ENCODE results near the gene ANKRD33.
A peak's percentile ranks its signal among the peaks of the same experiment; 100 is the strongest.

ANKRD33 gene

DNA sequence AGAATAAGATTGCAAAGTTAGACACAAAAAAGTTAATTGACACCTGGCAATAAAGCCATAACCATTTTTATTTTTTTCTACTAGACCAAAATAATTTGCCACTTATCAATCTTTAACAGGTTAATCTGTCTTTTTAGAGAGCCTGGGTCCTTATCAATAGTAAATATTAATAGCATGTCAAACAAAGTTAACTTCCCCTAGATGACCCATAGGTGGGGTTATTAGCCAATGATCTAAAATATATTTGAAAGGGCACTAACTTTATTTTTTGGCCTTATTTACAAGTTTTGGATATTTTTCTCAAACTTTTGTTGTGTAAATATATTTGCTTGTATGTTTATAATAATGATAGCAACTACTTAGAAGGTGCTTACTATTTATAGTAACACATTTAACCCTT is 3.9 kb downstream of the ANKRD33 start:
- TF ChIP-seq, protein P1, sequence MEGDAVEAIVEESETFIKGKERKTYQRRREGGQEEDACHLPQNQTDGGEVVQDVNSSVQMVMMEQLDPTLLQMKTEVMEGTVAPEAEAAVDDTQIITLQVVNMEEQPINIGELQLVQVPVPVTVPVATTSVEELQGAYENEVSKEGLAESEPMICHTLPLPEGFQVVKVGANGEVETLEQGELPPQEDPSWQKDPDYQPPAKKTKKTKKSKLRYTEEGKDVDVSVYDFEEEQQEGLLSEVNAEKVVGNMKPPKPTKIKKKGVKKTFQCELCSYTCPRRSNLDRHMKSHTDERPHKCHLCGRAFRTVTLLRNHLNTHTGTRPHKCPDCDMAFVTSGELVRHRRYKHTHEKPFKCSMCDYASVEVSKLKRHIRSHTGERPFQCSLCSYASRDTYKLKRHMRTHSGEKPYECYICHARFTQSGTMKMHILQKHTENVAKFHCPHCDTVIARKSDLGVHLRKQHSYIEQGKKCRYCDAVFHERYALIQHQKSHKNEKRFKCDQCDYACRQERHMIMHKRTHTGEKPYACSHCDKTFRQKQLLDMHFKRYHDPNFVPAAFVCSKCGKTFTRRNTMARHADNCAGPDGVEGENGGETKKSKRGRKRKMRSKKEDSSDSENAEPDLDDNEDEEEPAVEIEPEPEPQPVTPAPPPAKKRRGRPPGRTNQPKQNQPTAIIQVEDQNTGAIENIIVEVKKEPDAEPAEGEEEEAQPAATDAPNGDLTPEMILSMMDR (IDR thresholded peaks at IDR 0.05; ENCODE audit: low read depth, low read length, missing control alignments): peak; percentile 11
- no peak overlapping the region for H3K4me3 ChIP-seq (ENCODE audit: low read depth, low read length)
- no peak for DNase-seq (ENCODE audit: low read depth)
- in situ Hi-C loops (cut with HindIII; ENCODE audit: low sequenced_read_pairs): no loop called here

- TF ChIP-seq, protein P1 (IDR thresholded peaks at IDR 0.05; ENCODE audit: low read depth, low read length, missing control alignments): no peak
- no peak overlapping the region for H3K4me3 ChIP-seq (ENCODE audit: low read depth, low read length)
- no peak for DNase-seq (ENCODE audit: low read depth)
- in situ Hi-C loops (cut with HindIII; ENCODE audit: low sequenced_read_pairs): no loop called here
Measured at GRCh38 chr12:51893786-51894185, 5.9 kb downstream of the ANKRD33 start.

GRCh38 chr12:51895378-51896135 is 7.7 kb downstream of the ANKRD33 start:
- in situ Hi-C loops (cut with HindIII; ENCODE audit: low sequenced_read_pairs): no loop called here
- TF ChIP-seq, protein P1 (IDR thresholded peaks at IDR 0.05; ENCODE audit: low read depth, low read length, missing control alignments): no peak
- no peak overlapping the region for H3K4me3 ChIP-seq (ENCODE audit: low read depth, low read length)
- no peak for DNase-seq (ENCODE audit: low read depth)

DNA sequence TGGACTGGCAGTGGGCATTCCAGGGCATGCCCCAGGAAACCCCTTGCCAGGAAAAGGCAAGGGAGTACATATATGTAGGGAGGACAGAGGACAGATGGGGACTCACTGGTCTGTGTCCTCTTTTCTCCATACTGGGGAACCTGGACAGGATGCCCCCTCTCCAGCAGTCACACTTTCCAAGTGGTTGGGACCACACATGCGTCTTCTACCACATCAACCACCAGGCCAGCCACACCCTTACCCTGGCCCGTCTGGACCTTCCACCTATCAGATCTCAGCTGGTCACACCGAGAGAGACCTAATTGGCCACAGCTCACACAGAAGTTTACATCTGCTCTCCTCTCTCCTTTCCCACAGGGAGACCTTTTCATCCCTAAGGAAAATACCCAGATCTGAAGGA is 8.3 kb downstream of the ANKRD33 start:
- TF ChIP-seq, protein P1 (IDR thresholded peaks at IDR 0.05; ENCODE audit: low read depth, low read length, missing control alignments): no peak
- H3K4me3 ChIP-seq (ENCODE audit: low read depth, low read length): no peak overlapping the region
- DNase-seq (ENCODE audit: low read depth): no peak
- in situ Hi-C loops (cut with HindIII; ENCODE audit: low sequenced_read_pairs): no loop called here

DNA sequence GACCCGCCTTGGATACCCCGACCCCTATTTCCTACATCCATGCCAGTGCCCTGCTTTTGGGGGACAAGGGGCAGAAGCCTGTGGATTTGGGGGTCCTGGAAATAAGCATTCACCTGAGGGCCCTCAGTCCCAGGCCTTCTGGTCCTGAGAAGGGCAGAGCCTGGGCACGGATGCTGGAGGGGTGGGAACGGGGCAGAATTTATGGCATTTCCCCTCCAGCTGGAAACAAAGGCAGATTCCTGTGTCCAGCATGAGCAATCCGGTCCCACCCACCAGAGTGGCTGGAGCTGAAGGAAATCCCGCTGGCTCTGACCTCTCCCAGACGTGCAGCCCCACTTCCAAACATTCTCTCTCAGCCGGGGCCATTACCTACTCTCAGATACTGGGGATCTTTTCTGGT is 9.3 kb downstream of the ANKRD33 start:
- TF ChIP-seq, protein P1 (IDR thresholded peaks at IDR 0.05; ENCODE audit: low read depth, low read length, missing control alignments): no peak
- in situ Hi-C loops (cut with HindIII; ENCODE audit: low sequenced_read_pairs): no loop called here
- H3K4me3 ChIP-seq (ENCODE audit: low read depth, low read length): no peak overlapping the region
- DNase-seq (ENCODE audit: low read depth): no peak

DNA sequence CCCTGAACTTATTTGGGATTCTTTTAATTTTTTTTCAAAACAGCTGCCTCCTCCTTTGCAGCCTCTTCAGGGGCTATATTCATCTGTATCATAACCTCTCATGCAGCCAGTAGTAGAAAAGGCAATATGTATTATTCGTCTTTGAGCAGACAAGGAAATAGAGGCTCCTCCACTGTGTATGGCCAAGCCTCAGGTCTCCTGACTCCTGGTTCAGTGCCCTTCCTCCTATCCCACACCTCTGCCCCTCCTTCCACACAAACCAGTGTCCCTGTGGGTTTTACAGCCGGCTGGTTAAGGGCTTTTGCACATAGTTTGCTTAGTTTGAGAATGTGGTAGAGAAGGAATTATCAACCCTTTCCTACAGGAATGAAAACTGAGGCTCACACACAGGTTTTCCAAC is 10.6 kb downstream of the ANKRD33 start:
- DNase-seq (ENCODE audit: low read depth): no peak
- TF ChIP-seq, protein P1 (IDR thresholded peaks at IDR 0.05; ENCODE audit: low read depth, low read length, missing control alignments): no peak
- in situ Hi-C loops (cut with HindIII; ENCODE audit: low sequenced_read_pairs): no loop called here
- no peak overlapping the region for H3K4me3 ChIP-seq (ENCODE audit: low read depth, low read length)

Data from astrocyte of the cerebellum (primary cell).